K562 (cell line): ENCODE measurements around the gene PGF. TPM values are rescaled to one million over a fixed set of nuclear protein-coding genes. Genes with fewer than 3 reads are reported as not detected.

Experiments used
- FOXO4 ChIP-seq: fragments of 450-650 bp; formaldehyde crosslinking; IDR thresholded peaks from 2 replicates; pipeline ENCODE4 v1.4.0; 2020; ENCODE audit warnings: mild to moderate bottlenecking, moderate library complexity
- GMEB1 ChIP-seq: fragments of 250-450 bp; sonication (Bioruptor Pico); IDR thresholded peaks from 2 replicates; pipeline ENCODE4 v1.4.0; 2020; ENCODE audit warnings: mild to moderate bottlenecking
- HDAC1 ChIP-seq, 2 experiments: fragments of 450-650 bp; IDR thresholded peaks; 2 replicates each; pipeline ENCODE4 v1.6.1; 2016 to 2017; ENCODE audit warnings: inconsistent platforms in 1 of 2, mild to moderate bottlenecking in 1 of 2, moderate library complexity in 1 of 2
- HINFP ChIP-seq: fragments of 450-650 bp; conservative IDR thresholded peaks from 2 replicates; pipeline ENCODE4 v1.6.1; 2016; ENCODE audit warnings: missing genetic modification characterization, low read depth, mild to moderate bottlenecking, control low read depth, missing compliant biosample characterization
- MLLT1 ChIP-seq, 2 experiments: fragments of 450-650 bp; IDR thresholded peaks; 2 replicates each; pipeline ENCODE4 v1.6.1; 2016
- MTA1 ChIP-seq: fragments of 450-650 bp; IDR thresholded peaks from 2 replicates; pipeline ENCODE4 v1.6.1; 2017; ENCODE audit warnings: borderline replicate concordance
- MYBL2 ChIP-seq, 2 experiments: fragments of 450-650 bp in 1 of 2; sonication (generic) in 1 of 2; formaldehyde crosslinking in 1 of 2; IDR thresholded peaks; 2 replicates each; pipeline versions ENCODE4 v1.6.1 to v1.8.1; 2017 to 2022; ENCODE audit warnings: borderline replicate concordance in 1 of 2, inconsistent platforms in 1 of 2, low read depth in 1 of 2, mild to moderate bottlenecking in 1 of 2, missing genetic modification reagents in 1 of 2, moderate library complexity in 1 of 2
- NELFE ChIP-seq: IDR thresholded peaks from 2 replicates; pipeline ENCODE4 v1.6.1; 2011; ENCODE audit warnings: mild to moderate bottlenecking; ENCODE audit not compliant: insufficient read depth, insufficient read length
- RCOR1 ChIP-seq, 2 experiments: IDR thresholded peaks; 2 replicates each; pipeline ENCODE4 v1.6.1; 2012; ENCODE audit warnings: low read depth in 2 of 2, low read length in 2 of 2, borderline replicate concordance in 1 of 2, improper control_type of control experiment in 1 of 2
- SRSF3 ChIP-seq: fragments of 200-400 bp; formaldehyde crosslinking; IDR thresholded peaks from 2 replicates; pipeline ENCODE4 v1.6.1; 2016; ENCODE audit warnings: mild to moderate bottlenecking, low read length, moderate library complexity; ENCODE audit not compliant: insufficient read depth
- TBP ChIP-seq: optimal IDR thresholded peaks from 2 replicates; pipeline ENCODE3; 2011; ENCODE audit warnings: low read depth, low read length, improper control_type of control experiment
- THRA ChIP-seq: fragments of 450-650 bp; IDR thresholded peaks from 2 replicates; pipeline ENCODE4 v1.6.1; 2017; ENCODE audit warnings: mild to moderate bottlenecking, moderate library complexity
- ZNF121 ChIP-seq: sonication (generic); formaldehyde crosslinking; conservative IDR thresholded peaks from 2 replicates; pipeline ENCODE4 v1.8.0; 2022; ENCODE audit warnings: missing genetic modification reagents
- ZNF398 ChIP-seq: fragments of 250-450 bp; sonication (Bioruptor Pico); IDR thresholded peaks from 2 replicates; pipeline ENCODE4 v1.8.0; 2021; ENCODE audit warnings: moderate library complexity, mild to moderate bottlenecking, inconsistent platforms
- ZNF507 ChIP-seq: conservative IDR thresholded peaks from 2 replicates; pipeline ENCODE4 v1.6.1; 2017; ENCODE audit warnings: missing genetic modification characterization, missing compliant biosample characterization
- ZNF583 ChIP-seq: fragments of 250-450 bp; sonication (Bioruptor Pico); IDR thresholded peaks from 2 replicates; pipeline ENCODE4 v1.4.0; 2020
- ZNF77 ChIP-seq: fragments of 250-450 bp; sonication (Bioruptor Pico); IDR thresholded peaks from 2 replicates; pipeline ENCODE4 v1.5.0; 2020
- polyA plus RNA-seq, 8 experiments: library from polyadenylated mRNA; depleted of rRNA in 4 of 8; stranded (reverse) in 5 of 8; unstranded in 3 of 8; fragments of >200 nt; fragmentation: Nextera tagmentation in 2 of 8; fragmentation: Illumina TruSeq in 1 of 8; extraction: Ambion mirVana in 2 of 8; extraction: Trizol in 1 of 8; gene quantifications; 2 replicates each; pipeline versions ENCODE4 v1.2.1 to v1.2.3, GENCODE V29; 2011 to 2014; ENCODE audit warnings: inconsistent platforms in 1 of 8, missing spikeins in 1 of 8
- total RNA-seq, 7 experiments: library from RNA; depleted of rRNA in 6 of 7; stranded (reverse); fragments of >200 nt in 6 of 7; fragmentation: Illumina TruSeq in 2 of 7; extraction: Trizol in 2 of 7; gene quantifications; 2 replicates each; pipeline versions ENCODE4 v1.2.1 to v1.2.3, GENCODE V29; 2011 to 2021; ENCODE audit warnings: low replicate concordance in 1 of 7

Gene PGF
- total and polyA plus RNA-seq, 9 of the 15 experiments (the other 6 are each of a cell fraction or from before 2014, with no cell fraction given): 0.04 to 0.44 (median 0.18) TPM

GRCh38 chr14:75002392-75003249 lies 47.2 kb upstream of the PGF start, which contains the start of gene EIF2B2 (continued):
- TF ChIP-seq THRA (no peak), ZNF507 (tag) (no peak), RCOR1 (IDR thresholded peaks at IDR 0.05; ENCODE audit: borderline replicate concordance in 1 of 2, low read depth in 2 of 2, low read length in 2 of 2) (no peak), MYBL2 (IDR thresholded peaks at IDR 0.05; ENCODE audit: low read depth) (no peak), MYBL2 (CRISPR knock-in tag; IDR thresholded peaks at IDR 0.05; ENCODE audit: borderline replicate concordance) (no peak), SRSF3 (no peak), FOXO4 (CRISPR knock-in tag) (no peak), ZNF121 (CRISPR knock-in tag) (no peak), HDAC1 (IDR thresholded peaks at IDR 0.05) (peak in 1 of 2 experiments; percentile 41; a peak in 2 of 4 replicates), MTA1 (no peak), NELFE (no peak), MLLT1 (IDR thresholded peaks at IDR 0.05) (no peak), GMEB1 (CRISPR knock-in tag) (no peak), HINFP (tag) (no peak), ZNF583 (no peak), ZNF77 (CRISPR knock-in tag) (no peak), TBP (peak; percentile 29), ZNF398 (CRISPR knock-in tag) (no peak)
